Activated CD4-positive, alpha-beta memory T cell treated with anti-CD3 and anti-CD28 coated beads for 36 hours (primary cell): ENCODE data around the gene MICAL3. TPM values are rescaled to one million over a fixed set of nuclear protein-coding genes. Genes with fewer than 3 reads are reported as not detected.

Source experiments
- CTCF ChIA-PET: fragments of 350-600 bp; sonication (Branson Sonifier 250); formaldehyde crosslinking; loops from one replicate; lab custom pipeline; 2021; ENCODE audit warnings: antibody characterized with exemption, inconsistent platforms; lab: Charles Lee
- POLR2A ChIA-PET: fragments of 350-600 bp; sonication (Branson Sonifier 250); formaldehyde crosslinking; loops from one replicate; lab custom pipeline; 2021; ENCODE audit warnings: antibody characterized with exemption; lab: Charles Lee
- DNase-seq: peaks from one replicate; pipeline ENCODE4 v3.0.0-alpha.2; 2020
- H3K27ac Mint-ChIP-seq: one replicate; pipeline ENCODE4 v1.8.0; 2021; ENCODE audit warnings: mixed read lengths
- H3K27me3 Mint-ChIP-seq: one replicate; pipeline ENCODE4 v1.8.0; 2021; ENCODE audit warnings: mixed read lengths
- H3K36me3 Mint-ChIP-seq: one replicate; pipeline ENCODE4 v1.8.0; 2021; ENCODE audit warnings: mixed read lengths
- H3K4me1 Mint-ChIP-seq: one replicate; pipeline ENCODE4 v1.8.0; 2021; ENCODE audit warnings: low read depth, mixed read lengths
- H3K4me3 Mint-ChIP-seq: one replicate; pipeline ENCODE4 v1.8.0; 2021; ENCODE audit warnings: mild to moderate bottlenecking, mixed read lengths
- H3K9me3 Mint-ChIP-seq: one replicate; pipeline ENCODE4 v1.8.0; 2021; ENCODE audit warnings: mixed read lengths
- intact Hi-C: fragments of 100-400 bp; cut with micrococcal nuclease; formaldehyde crosslinking; loops from one replicate; pipeline ENCODE4 v1.15.1; 2023
- total RNA-seq, 2 experiments: library from RNA; stranded (reverse); gene quantifications; one replicate each; pipeline ENCODE4 v1.2.3, GENCODE V29; 2021

The MICAL3 gene
- total RNA-seq, 2 experiments from 2014 or later = 29.7 to 37.2 TPM

DNA sequence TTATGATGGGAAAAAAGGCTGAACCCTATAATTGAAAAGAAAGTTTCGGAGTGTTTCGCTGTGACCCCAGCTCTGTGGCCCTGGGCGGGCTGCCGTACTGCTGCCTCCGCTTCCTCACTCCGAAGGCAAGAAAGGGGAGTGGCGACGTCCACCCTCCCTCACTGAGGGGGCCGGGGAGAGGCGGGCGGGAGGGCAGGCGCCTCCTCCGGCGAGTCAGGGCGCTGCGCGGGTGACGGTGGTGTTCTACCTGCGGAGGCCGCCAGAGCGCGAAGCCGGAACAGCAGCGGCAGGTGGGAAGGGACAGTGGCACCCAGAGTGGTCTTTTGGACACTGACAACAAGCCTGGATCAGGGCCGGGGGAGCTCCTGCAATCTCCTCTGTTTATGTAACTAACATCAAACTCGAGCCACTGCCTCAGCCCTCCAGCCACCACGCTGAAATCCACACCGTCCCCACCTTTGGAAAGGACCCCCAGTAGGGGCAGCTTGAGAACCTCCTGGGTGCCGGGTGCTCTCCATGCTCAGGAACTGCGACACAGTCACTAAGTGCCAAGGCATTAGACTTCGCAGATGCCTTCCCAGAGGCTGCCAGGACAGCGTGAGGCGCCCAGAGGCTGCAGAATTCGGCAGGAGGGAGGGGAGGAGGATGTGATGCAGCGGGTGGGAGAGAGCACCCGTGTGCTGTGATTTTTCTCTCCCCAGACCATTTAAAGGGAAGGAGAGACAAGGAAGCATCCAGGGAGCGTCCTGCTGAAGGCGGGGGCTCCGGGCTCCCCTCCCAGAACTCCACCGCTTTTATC is 275.6 kb downstream of the MICAL3 start:
- no peak for DNase-seq
- no peaks in the 10 kb centered on the region for H3K36me3 Mint-ChIP-seq

GRCh38 chr22:17746916-17747315 is 277.4 kb downstream of the MICAL3 start:
- CTCF ChIA-PET = interaction anchor here (0.8 kb wide), 1 partner anchor 38 kb away, joined by 3 read pairs; no protein-coding TSS in a partner anchor
- H3K4me1 Mint-ChIP-seq = peaks cover 2% of the 10 kb centered on the region
- H3K27ac Mint-ChIP-seq = no peak overlapping the region
- H3K27me3 Mint-ChIP-seq = no peaks in the 10 kb centered on the region
- no peak for DNase-seq
- POLR2A ChIA-PET = no interaction called here
- intact Hi-C loops = loop anchor here (10.0 kb wide), 1 partner anchor 88 kb away; no protein-coding TSS in a partner anchor
- no peaks in the 10 kb centered on the region for H3K9me3 Mint-ChIP-seq
- no peaks in the 10 kb centered on the region for H3K36me3 Mint-ChIP-seq
- H3K4me3 Mint-ChIP-seq = no peak overlapping the region

More for the DNA sequence above, 275.6 kb downstream of the MICAL3 start:
- Mint-ChIP-seq H3K4me3 (no peak overlapping the region), H3K9me3 (no peaks in the 10 kb centered on the region), H3K27me3 (no peaks in the 10 kb centered on the region), H3K4me1 (no peaks in the 10 kb centered on the region), H3K27ac (no peak overlapping the region)
- ChIA-PET POLR2A (no interaction called here), CTCF (interaction anchor here (0.9 kb wide), 1 partner anchor 37 kb away, joined by 3 read pairs; no protein-coding TSS in a partner anchor)
- intact Hi-C loops = loop anchor here (10.0 kb wide), 1 partner anchor 86 kb away; no protein-coding TSS in a partner anchor

DNA sequence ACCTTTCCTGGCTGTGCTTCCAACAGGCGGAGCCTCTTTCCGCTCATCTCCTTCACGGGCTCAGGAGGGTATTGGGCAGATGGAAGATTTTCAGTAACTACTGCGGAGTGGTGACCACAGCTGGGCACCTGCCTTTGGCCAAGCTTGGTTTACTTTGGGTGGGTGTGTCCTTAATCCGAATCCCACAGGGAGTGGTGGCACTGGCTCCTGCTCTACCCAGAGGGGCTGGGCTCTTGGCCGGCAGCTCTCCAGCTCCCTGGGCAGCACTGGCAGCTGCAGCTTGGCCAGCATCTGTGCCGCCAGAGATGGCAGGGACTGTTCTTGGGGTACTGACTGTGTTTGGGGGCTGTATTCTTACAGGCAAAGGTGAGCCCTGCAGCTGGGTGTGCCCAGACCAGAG is 279.9 kb downstream of the MICAL3 start:
- Mint-ChIP-seq H3K27ac (no peak overlapping the region), H3K4me1 (peaks cover 2% of the 10 kb centered on the region), H3K36me3 (no peaks in the 10 kb centered on the region), H3K4me3 (no peak overlapping the region), H3K27me3 (no peaks in the 10 kb centered on the region), H3K9me3 (no peaks in the 10 kb centered on the region)
- ChIA-PET POLR2A (no interaction called here), CTCF (interaction anchor here (1.0 to 8.2 kb wide), 9 partner anchors 8 to 332 kb away, joined by 3 to 145 read pairs (median 17); partner anchors contain the start of genes BID and PEX26)
- DNase-seq = no peak
- intact Hi-C loops = loop anchor here (10.0 kb wide), 1 partner anchor 90 kb away; no protein-coding TSS in a partner anchor

- Mint-ChIP-seq H3K4me3 (no peak overlapping the region), H3K27me3 (no peaks in the 10 kb centered on the region), H3K9me3 (no peaks in the 10 kb centered on the region), H3K36me3 (no peaks in the 10 kb centered on the region), H3K4me1 (peaks cover 2% of the 10 kb centered on the region), H3K27ac (no peak overlapping the region)
- intact Hi-C loops = loop anchor here (2.0 to 10.0 kb wide), 4 partner anchors 23 to 333 kb away; partner anchors contain the start of gene PEX26
- ChIA-PET POLR2A (interaction anchor here (0.6 to 1.2 kb wide), 2 partner anchors 41 to 261 kb away, joined by 3 read pairs; no protein-coding TSS in a partner anchor), CTCF (interaction anchor here (0.7 to 8.2 kb wide), 15 partner anchors 8 to 332 kb away, joined by 3 to 145 read pairs (median 11); partner anchors contain the start of genes BID and PEX26)
- DNase-seq = no peak
Measured at GRCh38 chr22:17743661-17744411, 280.5 kb downstream of the MICAL3 start.

- peak; percentile 81 for DNase-seq
- intact Hi-C loops = loop anchor here (2.0 to 10.0 kb wide), 4 partner anchors 24 to 334 kb away; partner anchors contain the start of gene PEX26
- no peak overlapping the region for H3K4me3 Mint-ChIP-seq
- POLR2A ChIA-PET = no interaction called here
- no peaks in the 10 kb centered on the region for H3K27me3 Mint-ChIP-seq
- CTCF ChIA-PET = interaction anchor here (0.6 to 8.2 kb wide), 25 partner anchors 9 to 571 kb away, joined by 3 to 145 read pairs (median 5); partner anchors contain the start of genes BID and PEX26
- no peaks in the 10 kb centered on the region for H3K36me3 Mint-ChIP-seq
- peaks cover 2% of the 10 kb centered on the region for H3K4me1 Mint-ChIP-seq
- no peak overlapping the region for H3K27ac Mint-ChIP-seq
- no peaks in the 10 kb centered on the region for H3K9me3 Mint-ChIP-seq
Measured at GRCh38 chr22:17742527-17742902, 281.8 kb downstream of the MICAL3 start.

DNA sequence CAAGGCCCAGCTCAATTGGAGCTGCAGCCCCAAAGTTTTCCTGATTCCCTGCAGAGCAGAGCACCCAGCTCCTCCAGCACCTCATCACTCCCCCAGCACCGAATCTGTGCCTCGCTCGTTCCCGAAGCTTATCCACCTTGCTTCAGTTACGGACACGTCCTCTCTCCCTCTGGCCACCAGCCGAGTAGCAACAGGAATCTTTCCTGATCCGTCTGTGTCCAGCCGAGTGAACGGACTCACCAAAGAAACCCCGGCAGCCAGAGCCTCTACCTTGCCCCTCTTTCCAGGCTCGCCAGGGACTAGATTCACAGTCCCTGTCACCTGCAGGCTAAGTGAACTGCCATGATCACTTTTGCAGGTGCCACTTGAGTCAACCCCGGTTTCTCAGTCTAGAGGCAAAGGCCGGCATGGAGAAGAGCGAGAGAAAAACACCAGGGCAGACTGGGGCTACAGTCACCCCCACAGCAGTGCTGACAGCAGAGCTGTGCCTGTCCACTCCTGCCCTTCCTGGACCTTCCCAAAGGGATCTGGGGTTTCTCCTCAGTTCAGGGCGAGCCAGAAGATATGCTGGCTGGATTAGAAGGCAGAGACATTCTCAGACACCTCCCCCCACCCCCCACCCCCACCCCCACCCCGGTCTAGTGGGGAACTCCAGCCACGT is 282.4 kb downstream of the MICAL3 start:
- peaks cover 2% of the 10 kb centered on the region for H3K4me1 Mint-ChIP-seq

GRCh38 chr22:17739196-17739975 is 285.0 kb downstream of the MICAL3 start:
- ChIA-PET POLR2A (interaction anchor here (0.6 kb wide), 1 partner anchor 1594 kb away, joined by 10 read pairs; no protein-coding TSS in a partner anchor), CTCF (interaction anchor here (1.0 to 8.2 kb wide), 3 partner anchors 15 to 335 kb away, joined by 3 to 145 read pairs (median 3); no protein-coding TSS in a partner anchor)
- no peaks in the 10 kb centered on the region for H3K9me3 Mint-ChIP-seq
- intact Hi-C loops = no loop called here
- H3K27ac Mint-ChIP-seq = no peak overlapping the region
- no peak for DNase-seq
- H3K4me1 Mint-ChIP-seq = peaks cover 8% of the 10 kb centered on the region
- H3K27me3 Mint-ChIP-seq = no peaks in the 10 kb centered on the region
- H3K4me3 Mint-ChIP-seq = no peak overlapping the region
- peaks cover 2% of the 10 kb centered on the region for H3K36me3 Mint-ChIP-seq

More for the DNA sequence above, 282.4 kb downstream of the MICAL3 start:
- ChIA-PET POLR2A (interaction anchor here (0.9 kb wide), 1 partner anchor 25 kb away, joined by 3 read pairs; no protein-coding TSS in a partner anchor), CTCF (interaction anchor here (0.6 to 8.2 kb wide), 23 partner anchors 9 to 416 kb away, joined by 3 to 145 read pairs (median 5); partner anchors contain the start of genes BID and PEX26)
- no peak overlapping the region for H3K4me3 Mint-ChIP-seq
- intact Hi-C loops = loop anchor here (2.0 to 10.0 kb wide), 4 partner anchors 25 to 335 kb away; partner anchors contain the start of gene PEX26
- H3K36me3 Mint-ChIP-seq = no peaks in the 10 kb centered on the region
- DNase-seq = no peak
- H3K27me3 Mint-ChIP-seq = no peaks in the 10 kb centered on the region
- H3K27ac Mint-ChIP-seq = no peak overlapping the region
- H3K9me3 Mint-ChIP-seq = no peaks in the 10 kb centered on the region

DNA sequence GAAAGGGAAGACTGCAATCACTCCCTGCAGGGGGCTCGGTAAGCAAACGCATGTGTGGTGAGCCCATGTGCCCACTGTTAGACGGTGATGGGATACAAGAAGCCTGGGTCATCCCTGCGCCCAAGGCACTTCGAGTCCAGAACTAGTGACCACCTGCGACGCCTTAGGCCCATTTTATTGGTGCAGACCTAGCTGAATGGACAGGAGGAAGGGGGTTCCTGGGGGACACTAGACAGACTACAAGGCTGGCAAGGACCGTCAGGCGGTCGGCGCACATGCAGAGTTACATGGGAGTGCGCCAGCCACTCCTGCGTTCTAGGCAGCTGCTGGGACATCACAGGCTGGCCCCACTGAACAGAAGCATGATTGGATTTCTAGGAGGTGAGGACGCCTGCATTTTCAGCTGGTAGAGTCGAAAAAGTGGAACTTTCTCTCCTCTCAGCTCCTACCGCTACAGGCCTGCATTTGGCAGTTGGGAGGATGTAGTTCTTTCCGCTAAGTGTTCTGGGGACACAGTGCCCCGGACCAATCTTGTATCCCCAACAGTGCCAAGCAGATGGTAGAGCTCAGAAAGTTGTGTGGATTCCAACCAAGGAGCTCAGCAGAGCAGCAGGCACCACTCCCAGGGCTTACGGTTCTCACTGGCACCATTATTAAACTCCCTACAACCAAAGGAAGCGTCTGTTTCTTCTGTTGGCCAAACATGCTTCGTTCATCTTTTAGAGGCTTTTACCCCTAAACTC is 285.8 kb downstream of the MICAL3 start:
- POLR2A ChIA-PET = interaction anchor here (0.6 kb wide), 1 partner anchor 21 kb away, joined by 3 read pairs; no protein-coding TSS in a partner anchor
- Mint-ChIP-seq H3K36me3 (peaks cover 5% of the 10 kb centered on the region), H3K27me3 (no peaks in the 10 kb centered on the region), H3K27ac (no peak overlapping the region), H3K4me3 (no peak overlapping the region), H3K9me3 (no peaks in the 10 kb centered on the region), H3K4me1 (peaks cover 16% of the 10 kb centered on the region)
- intact Hi-C loops = no loop called here
- DNase-seq = no peak
- CTCF ChIA-PET = interaction anchor here (1.0 to 8.2 kb wide), 3 partner anchors 16 to 336 kb away, joined by 3 to 145 read pairs (median 3); no protein-coding TSS in a partner anchor
